ENCODE data around the gene PJA1.

Gene PJA1

GRCh38 chrX:69124108-69124507 is 41.1 kb downstream of the PJA1 start:
- TF ChIP-seq ZNF274 (IDR thresholded peaks at IDR 0.05; ENCODE audit: low read depth, low read length), result no peak
- H3K4me3 ChIP-seq (ENCODE audit: low read length), result no peak overlapping the region

DNA sequence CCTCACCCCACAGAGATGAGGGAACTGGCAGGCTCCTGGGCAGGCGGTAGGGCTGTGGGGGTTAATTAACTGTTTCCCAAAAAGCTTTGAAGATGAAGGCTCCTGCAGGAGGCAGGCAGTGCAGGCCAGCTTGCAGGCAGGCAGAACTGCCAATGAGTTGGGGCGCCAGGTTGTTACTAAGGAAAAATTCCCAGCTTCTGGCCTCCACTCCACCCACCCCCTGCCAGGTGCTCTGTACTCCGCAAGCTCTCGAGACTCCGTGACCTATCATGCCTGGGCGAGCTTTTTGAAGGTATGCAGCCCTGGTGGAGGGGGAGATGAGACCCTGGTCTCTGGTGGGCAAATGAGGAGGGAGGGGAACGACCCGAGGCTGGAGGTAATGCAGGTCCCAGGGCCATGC is 41.8 kb downstream of the PJA1 start:
- H3K4me3 ChIP-seq (ENCODE audit: low read length), result no peak overlapping the region
- TF ChIP-seq ZNF274 (IDR thresholded peaks at IDR 0.05; ENCODE audit: low read depth, low read length), result no peak

DNA sequence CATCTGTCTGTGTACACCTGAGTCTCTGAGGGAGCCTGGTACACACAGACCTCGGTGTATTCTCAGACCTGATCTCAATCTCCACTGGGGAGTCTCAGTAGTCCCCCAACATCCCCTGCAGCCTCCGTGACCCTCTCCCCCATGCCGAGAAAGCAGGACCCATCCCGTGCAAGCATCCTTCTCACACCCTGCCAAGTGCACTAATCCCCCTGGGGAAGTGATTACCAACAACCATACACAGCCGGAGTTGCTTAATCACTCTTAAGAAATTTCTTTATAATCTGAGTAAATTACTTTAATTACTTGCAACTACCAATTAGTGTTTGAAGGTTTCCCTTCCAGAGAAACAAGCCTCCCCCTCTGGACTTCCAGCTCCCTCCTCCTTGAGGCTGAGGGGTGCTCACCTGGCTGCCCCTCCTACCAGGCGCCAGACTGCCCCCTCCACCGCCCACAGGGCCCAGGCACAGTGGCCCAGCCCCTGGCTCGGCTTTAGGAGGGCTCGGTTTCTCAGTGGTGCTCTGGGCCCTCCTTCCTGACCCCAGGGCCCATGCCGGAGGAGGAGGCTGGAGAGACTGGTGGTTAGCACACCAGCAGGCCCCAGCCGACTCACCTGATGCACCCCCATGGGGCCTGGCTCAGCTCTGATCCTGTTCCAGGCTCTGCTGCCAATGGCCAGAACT is 43.8 kb downstream of the PJA1 start:
- no peak for TF ChIP-seq ZNF274 (IDR thresholded peaks at IDR 0.05; ENCODE audit: low read depth, low read length)

GRCh38 chrX:69120476-69120875 is 44.8 kb downstream of the PJA1 start:
- no peak for TF ChIP-seq ZNF274 (IDR thresholded peaks at IDR 0.05; ENCODE audit: low read depth, low read length)

More for the DNA sequence above, 43.8 kb downstream of the PJA1 start:
- H3K4me3 ChIP-seq (ENCODE audit: low read length), result no peak overlapping the region

DNA sequence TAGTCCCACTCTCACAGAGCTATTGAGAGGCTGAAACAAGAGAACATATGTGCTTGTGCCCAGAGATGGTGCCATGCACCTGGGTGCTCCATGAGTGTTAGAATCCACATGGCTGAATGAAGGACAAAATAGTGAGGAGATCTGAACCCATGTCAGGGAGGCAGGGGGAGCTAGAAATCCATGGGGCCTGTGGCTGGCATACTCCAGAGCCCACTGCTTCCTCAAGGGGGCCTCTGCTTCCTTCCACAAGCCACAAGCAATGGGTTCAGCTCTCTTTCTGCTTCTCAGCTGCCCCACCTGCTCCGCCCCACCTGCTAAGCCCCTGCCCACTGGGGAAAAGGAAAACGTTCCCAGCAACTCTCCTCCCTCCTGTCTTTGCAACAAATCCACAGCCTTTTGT is 46.1 kb downstream of the PJA1 start:
- no peak for TF ChIP-seq ZNF274 (IDR thresholded peaks at IDR 0.05; ENCODE audit: low read depth, low read length)

More at GRCh38 chrX:69120476-69120875, 44.8 kb downstream of the PJA1 start:
- no peak overlapping the region for H3K4me3 ChIP-seq (ENCODE audit: low read length)

DNA sequence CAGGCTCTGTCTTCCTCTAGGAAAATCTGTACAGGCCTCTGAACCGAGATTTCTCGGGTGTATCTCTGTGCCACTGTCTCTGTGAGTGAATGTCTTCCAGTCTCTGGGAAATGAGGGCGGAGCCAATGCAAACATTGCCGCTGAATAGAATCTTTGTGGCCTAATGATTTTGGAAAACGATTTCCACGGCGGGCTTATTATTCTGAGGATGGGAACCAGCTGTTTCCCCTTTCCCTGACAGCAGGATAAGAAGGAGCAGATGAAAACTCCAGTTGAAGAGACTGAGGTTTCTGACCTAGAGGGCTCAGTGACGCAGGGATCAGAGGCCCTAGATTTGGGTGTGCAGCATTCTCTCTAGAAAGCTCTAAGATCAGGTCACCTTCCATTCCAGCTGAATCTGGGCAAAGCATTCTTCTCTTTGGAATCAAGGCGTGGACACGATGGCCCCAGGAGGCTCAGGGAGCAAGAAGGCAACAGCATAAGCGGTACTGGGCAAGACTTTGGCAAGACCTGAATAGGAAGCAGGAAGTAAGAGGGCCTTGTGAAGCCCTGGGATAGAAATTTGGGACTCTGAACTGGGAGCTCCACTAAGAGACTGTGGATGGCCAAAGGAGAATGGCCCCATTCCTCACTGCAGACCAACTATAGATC is 47.3 kb downstream of the PJA1 start:
- H3K4me3 ChIP-seq (ENCODE audit: low read length), result no peak overlapping the region
- TF ChIP-seq ZNF274 (IDR thresholded peaks at IDR 0.05; ENCODE audit: low read depth, low read length), result no peak

More for the DNA sequence above, 46.1 kb downstream of the PJA1 start:
- H3K4me3 ChIP-seq (ENCODE audit: low read length), result no peak overlapping the region

DNA sequence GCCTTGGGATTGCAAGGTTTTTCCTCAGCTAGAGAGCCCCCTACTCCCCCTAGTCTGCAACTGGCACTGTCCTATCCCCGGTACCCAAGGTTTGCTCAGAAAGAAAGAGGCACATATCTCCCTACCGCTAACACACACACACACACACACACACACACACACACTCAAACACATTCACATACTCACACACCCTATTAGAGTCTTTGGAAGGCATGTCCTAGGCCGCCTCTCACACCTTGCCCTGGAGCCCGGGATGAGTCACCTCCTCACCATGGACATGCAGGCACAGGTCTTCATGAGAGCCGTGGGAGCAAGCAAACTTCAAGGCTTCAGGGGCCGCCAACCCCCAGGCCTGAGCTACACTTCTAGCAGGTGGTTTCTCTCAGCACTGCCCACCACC is 49.2 kb downstream of the PJA1 start:
- no peak for TF ChIP-seq ZNF274 (IDR thresholded peaks at IDR 0.05; ENCODE audit: low read depth, low read length)
- no peak overlapping the region for H3K4me3 ChIP-seq (ENCODE audit: low read length)

DNA sequence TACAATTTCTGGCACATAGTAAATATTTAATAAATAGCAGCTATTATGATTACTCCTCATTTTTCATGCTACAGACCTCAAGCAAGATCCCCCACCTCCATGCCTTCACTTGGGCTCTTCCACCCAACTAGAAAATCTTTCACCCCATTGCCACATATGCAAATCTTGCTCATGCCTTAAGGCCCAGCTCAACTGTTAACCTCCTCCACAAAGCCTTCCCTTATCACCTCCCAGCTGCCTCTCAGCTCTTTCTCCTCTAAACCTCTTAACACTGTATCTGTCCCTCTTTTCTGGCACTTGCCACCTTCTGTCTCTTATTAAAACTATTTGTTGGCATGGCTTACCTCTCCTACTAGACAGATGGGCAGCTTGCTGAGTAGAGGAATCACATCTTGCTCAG is 51.5 kb downstream of the PJA1 start:
- H3K4me3 ChIP-seq (ENCODE audit: low read length), result no peak overlapping the region
- no peak for TF ChIP-seq ZNF274 (IDR thresholded peaks at IDR 0.05; ENCODE audit: low read depth, low read length)
